Activated CD8-positive, alpha-beta memory T cell treated with anti-CD3 and anti-CD28 coated beads for 48 hours (primary cell): Measurements from ENCODE around the gene CDKN2D.
"Not testable (repeated sequence)": the region's sequence is repeated elsewhere in the genome, so short reads cannot be mapped to it uniquely, and the experiment has no call there.

Experiments used
- DNase-seq, 3 experiments: peaks; one replicate each; pipeline ENCODE4 v3.0.0-alpha.2; 2020; ENCODE audit warnings: low read depth in 2 of 3, low spot score in 2 of 3

CDKN2D gene

GRCh38 chr19:10582091-10582490 is 13.3 kb upstream of the CDKN2D start:
- no peak for DNase-seq

- peak; percentile 65 to 86 (median 79) for DNase-seq
Measured at GRCh38 chr19:10580979-10581631, 12.3 kb upstream of the CDKN2D start.

GRCh38 chr19:10577951-10578350 is 9.2 kb upstream of the CDKN2D start:
- no peak for DNase-seq

- DNase-seq = no peak
Measured at GRCh38 chr19:10575011-10575716, 6.4 kb upstream of the CDKN2D start.

GRCh38 chr19:10574462-10574861 is 5.7 kb upstream of the CDKN2D start:
- DNase-seq = no peak

GRCh38 chr19:10573793-10574192 is 5.0 kb upstream of the CDKN2D start:
- not testable (repeated sequence) for DNase-seq

- DNase-seq = no peak
Measured at GRCh38 chr19:10568062-10568825, 535 bp downstream of the CDKN2D start.

GRCh38 chr19:10567656-10568055 is 1.1 kb downstream of the CDKN2D start:
- no peak for DNase-seq

GRCh38 chr19:10566658-10567410 is 1.9 kb downstream of the CDKN2D start:
- DNase-seq = peak in 2 of 3 experiments; percentile 30 to 47

- no peak for DNase-seq
Measured at GRCh38 chr19:10566408-10566657, 2.4 kb downstream of the CDKN2D start.

- peak; percentile 96 to 99 (median 98) for DNase-seq
Measured at GRCh38 chr19:10565567-10566407, 3.0 kb downstream of the CDKN2D start, which contains the start of gene KRI1. Gene KRI1, minus strand, starts transcription at chr19:10566010. Its CDS starts 11 bp downstream, at chr19:10565999.

GRCh38 chr19:10565028-10565566 is 3.7 kb downstream of the CDKN2D start:
- peak in 1 of 3 experiments; percentile 39 for DNase-seq

GRCh38 chr19:10562609-10563008 is 6.2 kb downstream of the CDKN2D start:
- no peak for DNase-seq

- DNase-seq = no peak
Measured at GRCh38 chr19:10560154-10560553, 8.6 kb downstream of the CDKN2D start.

GRCh38 chr19:10557603-10558197 is 11.1 kb downstream of the CDKN2D start:
- no peak for DNase-seq

GRCh38 chr19:10555610-10555973 is 13.2 kb downstream of the CDKN2D start:
- no peak for DNase-seq

GRCh38 chr19:10554760-10555609 is 13.8 kb downstream of the CDKN2D start:
- no peak for DNase-seq

GRCh38 chr19:10553943-10554381 is 14.8 kb downstream of the CDKN2D start:
- DNase-seq = peak in 2 of 3 experiments; percentile 37 to 57
